Cardiac muscle cell (in vitro differentiated cells and primary cell): ENCODE data around the gene GPR52. TPM values are rescaled to one million over a fixed set of nuclear protein-coding genes. Genes with fewer than 3 reads are reported as not detected.
A peak's percentile ranks its signal among the peaks of the same experiment; 100 is the strongest.
"Not testable (repeated sequence)": the region's sequence is repeated elsewhere in the genome, so short reads cannot be mapped to it uniquely, and the experiment has no call there.

Source experiments
- DNase-seq, 2 donors: peaks; one replicate each; pipeline versions ENCODE4 v3.0.0 to v3.0.0-alpha.2; 2010 to 2017; ENCODE audit warnings: low read depth in 1 of 2, low spot score in 1 of 2
- H3K27ac ChIP-seq: fragments of 200-600 bp; sonication (generic); 2 replicates; pipeline ENCODE4 v1.5.1; 2016
- H3K27me3 ChIP-seq: fragments of 200-600 bp; sonication (generic); 2 replicates; pipeline ENCODE4 v1.6.0; 2016; ENCODE audit warnings: control low read depth
- H3K36me3 ChIP-seq: fragments of 200-600 bp; sonication (generic); 2 replicates; pipeline ENCODE4 v1.5.1; 2016; ENCODE audit warnings: control low read depth
- H3K4me1 ChIP-seq: fragments of 200-600 bp; sonication (generic); 2 replicates; pipeline ENCODE4 v1.8.1; 2017; ENCODE audit warnings: low read depth, mild to moderate bottlenecking, mixed run types
- H3K4me3 ChIP-seq: fragments of 200-600 bp; sonication (generic); 2 replicates; pipeline ENCODE4 v1.5.1; 2016; ENCODE audit warnings: mild to moderate bottlenecking
- H3K9me3 ChIP-seq: fragments of 200-600 bp; sonication (generic); 2 replicates; pipeline ENCODE4 v1.5.1; 2017; ENCODE audit warnings: low read depth, mild to moderate bottlenecking, control low read depth
- polyA plus RNA-seq: library from polyadenylated mRNA; unstranded; fragments of >200 nt; fragmentation: Nextera tagmentation; extraction: Ambion mirVana; gene quantifications from 2 replicates; pipeline ENCODE4 v1.2.1, GENCODE V29; 2016
- total RNA-seq: library from RNA; depleted of rRNA; stranded (reverse); fragments of >200 nt; gene quantifications from 2 replicates; pipeline ENCODE4 v1.2.3, GENCODE V29; 2016
- TF ChIP-seq, protein P1 (sequence below): IDR thresholded peaks from 2 replicates; pipeline ENCODE4 v1.5.1; 2012; ENCODE audit warnings: low read depth, mild to moderate bottlenecking, low read length

GPR52 gene
- total and polyA plus RNA-seq, 2 experiments from 2014 or later: 1.9 TPM; not detected in 1

- TF ChIP-seq, protein P1, sequence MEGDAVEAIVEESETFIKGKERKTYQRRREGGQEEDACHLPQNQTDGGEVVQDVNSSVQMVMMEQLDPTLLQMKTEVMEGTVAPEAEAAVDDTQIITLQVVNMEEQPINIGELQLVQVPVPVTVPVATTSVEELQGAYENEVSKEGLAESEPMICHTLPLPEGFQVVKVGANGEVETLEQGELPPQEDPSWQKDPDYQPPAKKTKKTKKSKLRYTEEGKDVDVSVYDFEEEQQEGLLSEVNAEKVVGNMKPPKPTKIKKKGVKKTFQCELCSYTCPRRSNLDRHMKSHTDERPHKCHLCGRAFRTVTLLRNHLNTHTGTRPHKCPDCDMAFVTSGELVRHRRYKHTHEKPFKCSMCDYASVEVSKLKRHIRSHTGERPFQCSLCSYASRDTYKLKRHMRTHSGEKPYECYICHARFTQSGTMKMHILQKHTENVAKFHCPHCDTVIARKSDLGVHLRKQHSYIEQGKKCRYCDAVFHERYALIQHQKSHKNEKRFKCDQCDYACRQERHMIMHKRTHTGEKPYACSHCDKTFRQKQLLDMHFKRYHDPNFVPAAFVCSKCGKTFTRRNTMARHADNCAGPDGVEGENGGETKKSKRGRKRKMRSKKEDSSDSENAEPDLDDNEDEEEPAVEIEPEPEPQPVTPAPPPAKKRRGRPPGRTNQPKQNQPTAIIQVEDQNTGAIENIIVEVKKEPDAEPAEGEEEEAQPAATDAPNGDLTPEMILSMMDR: no peak
- H3K27me3 ChIP-seq: no peaks in the 10 kb centered on the region
- H3K4me1 ChIP-seq: no peaks in the 10 kb centered on the region
- H3K27ac ChIP-seq: no peak overlapping the region
- H3K36me3 ChIP-seq: no peaks in the 10 kb centered on the region
- H3K4me3 ChIP-seq: no peak overlapping the region
- no peak for DNase-seq
- no peaks in the 10 kb centered on the region for H3K9me3 ChIP-seq
These were observed 41.3 kb upstream of the GPR52 start for GRCh38 chr1:174406421-174406820.

GRCh38 chr1:174407665-174408064 is 40.1 kb upstream of the GPR52 start:
- H3K4me3 ChIP-seq: no peak overlapping the region
- no peak overlapping the region for H3K27ac ChIP-seq
- no peak for DNase-seq
- TF ChIP-seq, protein P1: no peak
- H3K9me3 ChIP-seq: no peaks in the 10 kb centered on the region
- H3K4me1 ChIP-seq: no peaks in the 10 kb centered on the region
- H3K36me3 ChIP-seq: no peaks in the 10 kb centered on the region
- no peaks in the 10 kb centered on the region for H3K27me3 ChIP-seq

DNA sequence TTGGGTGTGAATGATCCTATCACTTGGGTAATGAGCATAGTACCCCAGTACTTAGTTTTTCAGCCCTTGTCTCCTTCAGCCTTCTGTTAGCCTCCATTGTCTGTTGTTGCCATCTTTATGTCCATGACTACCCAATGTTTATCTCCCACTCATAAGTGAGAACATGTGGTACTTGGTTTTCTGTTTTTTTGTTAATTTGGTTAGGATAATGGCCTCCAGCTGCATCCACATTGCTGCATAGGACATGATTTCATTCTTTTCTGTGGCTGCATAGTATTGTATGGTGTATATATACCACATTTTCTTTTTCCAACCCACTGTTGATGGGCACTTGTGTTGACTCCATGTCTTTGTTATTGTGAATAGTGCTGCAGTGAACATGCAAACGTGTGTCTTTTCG is 39.6 kb upstream of the GPR52 start:
- Histone ChIP-seq H3K27me3 (no peaks in the 10 kb centered on the region), H3K9me3 (no peaks in the 10 kb centered on the region), H3K36me3 (no peaks in the 10 kb centered on the region), H3K4me1 (no peaks in the 10 kb centered on the region), H3K27ac (no peak overlapping the region), H3K4me3 (no peak overlapping the region)
- DNase-seq: no peak
- TF ChIP-seq, protein P1: no peak

GRCh38 chr1:174409801-174410200 is 38.0 kb upstream of the GPR52 start:
- not testable (repeated sequence) for DNase-seq, H3K9me3 ChIP-seq, H3K4me1 ChIP-seq, H3K27ac ChIP-seq, H3K36me3 ChIP-seq, H3K27me3 ChIP-seq, H3K4me3 ChIP-seq

- Histone ChIP-seq H3K9me3 (no peaks in the 10 kb centered on the region), H3K4me3 (no peak overlapping the region), H3K4me1 (no peaks in the 10 kb centered on the region), H3K27ac (no peak overlapping the region), H3K36me3 (no peaks in the 10 kb centered on the region), H3K27me3 (no peaks in the 10 kb centered on the region)
- peak; percentile 11 to 17 for DNase-seq
- TF ChIP-seq, protein P1: peak; percentile 7
These were observed 34.1 kb upstream of the GPR52 start for GRCh38 chr1:174413632-174414031.

- H3K27me3 ChIP-seq: no peaks in the 10 kb centered on the region
- no peak overlapping the region for H3K27ac ChIP-seq
- no peaks in the 10 kb centered on the region for H3K36me3 ChIP-seq
- no peak overlapping the region for H3K4me3 ChIP-seq
- TF ChIP-seq, protein P1: no peak
- no peak for DNase-seq
- no peaks in the 10 kb centered on the region for H3K4me1 ChIP-seq
- no peaks in the 10 kb centered on the region for H3K9me3 ChIP-seq
These were observed 33.6 kb upstream of the GPR52 start for GRCh38 chr1:174414203-174414602.
